Gastrocnemius medialis (tissue), 4 donors: ENCODE results near the gene HBM.

ENCODE experiments used
- CTCF ChIP-seq, 5 experiments: fragments of 450-650 bp in 3 of 5; fragments of 200-600 bp in 2 of 5; sonication (generic) in 2 of 5; IDR thresholded peaks in 4 of 5; conservative IDR thresholded peaks in 1 of 5; 1 replicate in 4 of 5; 2 replicates in 1 of 5; pipeline ENCODE4 v1.5.1; 2016 to 2019; ENCODE audit warnings: antibody characterized with exemption in 5 of 5, mild to moderate bottlenecking in 3 of 5, moderate library complexity in 3 of 5
- POLR2A ChIP-seq, 2 donors: fragments of 450-650 bp; IDR thresholded peaks; one replicate each; pipeline ENCODE4 v1.6.1; 2017; ENCODE audit warnings: antibody characterized with exemption in 2 of 2, mild to moderate bottlenecking in 2 of 2, moderate library complexity in 2 of 2

- TF ChIP-seq CTCF (IDR thresholded peaks at IDR 0.05 in 4 of 5, conservative IDR thresholded peaks at IDR 0.05 in 1 of 5) (no peak), POLR2A (IDR thresholded peaks at IDR 0.05) (no peak)
These were observed 49.8 kb upstream of the HBM start for GRCh38 chr16:116015-116414.
